WTC11 (cell line): ENCODE results near the gene SLC6A9. TPM values are rescaled to one million over a fixed set of nuclear protein-coding genes. Genes with fewer than 3 reads are reported as not detected.

Experiments used
- ATAC-seq: fragments of 200-7000 bp; cut with Tn5 transposase; 2 replicates; pipeline ENCODE4 v1.10.0; 2021; ENCODE audit warnings: mild to moderate bottlenecking, moderate library complexity
- CTCF ChIA-PET: fragments of 300-600 bp; sonication (Branson Sonifier 250); formaldehyde crosslinking; loops from one replicate; lab custom pipeline; 2021; ENCODE audit warnings: antibody characterized with exemption; lab: Charles Lee
- POLR2A ChIA-PET: fragments of 350-600 bp; sonication (Branson Sonifier 250); formaldehyde crosslinking; loops from one replicate; lab custom pipeline; 2021; ENCODE audit warnings: antibody characterized with exemption; lab: Charles Lee
- DNase-seq: peaks from one replicate; pipeline ENCODE4 v3.0.0; 2021; ENCODE audit warnings: low spot score
- H3K27ac Mint-ChIP-seq: 2 replicates; pipeline ENCODE4 v1.8.0; 2021; ENCODE audit warnings: mixed read lengths
- H3K27me3 Mint-ChIP-seq: 2 replicates; pipeline ENCODE4 v1.8.0; 2021; ENCODE audit warnings: low read depth, mild to moderate bottlenecking, moderate library complexity, mixed read lengths
- H3K36me3 Mint-ChIP-seq: 2 replicates; pipeline ENCODE4 v1.8.0; 2021; ENCODE audit warnings: mixed read lengths
- H3K4me1 Mint-ChIP-seq: 2 replicates; pipeline ENCODE4 v1.8.0; 2022; ENCODE audit warnings: mixed read lengths
- H3K4me3 Mint-ChIP-seq: 2 replicates; pipeline ENCODE4 v1.8.0; 2021; ENCODE audit warnings: mild to moderate bottlenecking, moderate library complexity, mixed read lengths
- H3K9me3 Mint-ChIP-seq: 2 replicates; pipeline ENCODE4 v1.8.0; 2021; ENCODE audit warnings: mixed read lengths
- AFF4 ChIP-seq: sonication (generic); formaldehyde crosslinking; IDR thresholded peaks from 2 replicates; pipeline ENCODE4 v1.8.1; 2023; ENCODE audit warnings: mild to moderate bottlenecking, missing genetic modification reagents, borderline replicate concordance
- AR ChIP-seq: fragments of 250-450 bp; sonication (Bioruptor Pico); IDR thresholded peaks from 2 replicates; pipeline ENCODE4 v1.9.0; 2021; ENCODE audit warnings: mild to moderate bottlenecking
- HMGA2 ChIP-seq: fragments of 250-450 bp; sonication (Bioruptor Pico); IDR thresholded peaks from 2 replicates; pipeline ENCODE4 v1.4.0; 2021; ENCODE audit warnings: mild to moderate bottlenecking, moderate library complexity
- MYBL2 ChIP-seq: sonication (generic); formaldehyde crosslinking; IDR thresholded peaks from 2 replicates; pipeline ENCODE4 v1.8.1; 2023; ENCODE audit warnings: mild to moderate bottlenecking, moderate library complexity, missing genetic modification reagents
- NFYB ChIP-seq: sonication (generic); formaldehyde crosslinking; conservative IDR thresholded peaks from 2 replicates; pipeline ENCODE4 v1.8.0; 2022; ENCODE audit warnings: low read depth, missing genetic modification reagents
- PRRX2 ChIP-seq: fragments of 250-450 bp; sonication (Bioruptor Pico); IDR thresholded peaks from 2 replicates; pipeline ENCODE4 v1.8.0; 2021; ENCODE audit warnings: mild to moderate bottlenecking
- RORB ChIP-seq: fragments of 250-450 bp; sonication (Bioruptor Pico); IDR thresholded peaks from 2 replicates; pipeline ENCODE4 v1.9.0; 2021; ENCODE audit warnings: mild to moderate bottlenecking
- STAT6 ChIP-seq: sonication (generic); formaldehyde crosslinking; conservative IDR thresholded peaks from 2 replicates; pipeline ENCODE4 v1.8.1; 2023; ENCODE audit warnings: mild to moderate bottlenecking, low read depth, missing genetic modification reagents, moderate library complexity
- TEAD1 ChIP-seq: sonication (generic); formaldehyde crosslinking; IDR thresholded peaks from 2 replicates; pipeline ENCODE4 v1.8.0; 2022; ENCODE audit warnings: mild to moderate bottlenecking, missing genetic modification reagents
- USF1 ChIP-seq: sonication (generic); formaldehyde crosslinking; IDR thresholded peaks from 2 replicates; pipeline ENCODE4 v1.8.0; 2022; ENCODE audit warnings: mild to moderate bottlenecking, missing genetic modification reagents
- ZNF219 ChIP-seq: sonication (generic); formaldehyde crosslinking; IDR thresholded peaks from 2 replicates; pipeline ENCODE4 v1.8.0; 2023; ENCODE audit warnings: missing genetic modification reagents, mild to moderate bottlenecking, borderline replicate concordance
- ZNF232 ChIP-seq: sonication (generic); formaldehyde crosslinking; IDR thresholded peaks from 2 replicates; pipeline ENCODE4 v1.8.0; 2022; ENCODE audit warnings: mild to moderate bottlenecking, missing genetic modification reagents
- ZNF532 ChIP-seq: fragments of 250-450 bp; sonication (Bioruptor Pico); IDR thresholded peaks from 2 replicates; pipeline ENCODE4 v1.9.0; 2021; ENCODE audit warnings: mild to moderate bottlenecking, borderline replicate concordance
- total RNA-seq: library from RNA; stranded (reverse); gene quantifications from 3 replicates; pipeline ENCODE4 v1.2.3, GENCODE V29; 2021
- TF ChIP-seq, protein P1 (sequence below): sonication (generic); formaldehyde crosslinking; conservative IDR thresholded peaks from 2 replicates; pipeline ENCODE4 v1.8.1; 2022; ENCODE audit warnings: mild to moderate bottlenecking, missing genetic modification reagents
- TF ChIP-seq, protein P2 (sequence below): sonication (generic); formaldehyde crosslinking; IDR thresholded peaks from 2 replicates; pipeline ENCODE4 v1.8.1; 2023; ENCODE audit warnings: mild to moderate bottlenecking, missing genetic modification reagents

Gene SLC6A9
- total RNA-seq, 1 experiment from 2014 or later = 14.4 TPM

- H3K27ac Mint-ChIP-seq = no peak overlapping the region
- H3K4me3 Mint-ChIP-seq = no peak overlapping the region
- no peak for DNase-seq
- POLR2A ChIA-PET = no interaction called here
- peaks cover 8% of the 10 kb centered on the region; the same call in 1 of the 2 replicates for H3K36me3 Mint-ChIP-seq
- TF ChIP-seq TEAD1 = no peak
- TF ChIP-seq AFF4 (CRISPR knock-in tag) = no peak
- TF ChIP-seq STAT6 (CRISPR knock-in tag) = no peak
- TF ChIP-seq AR (CRISPR knock-in tag) = no peak
- no peak for TF ChIP-seq NFYB (CRISPR knock-in tag)
- TF ChIP-seq, protein P1, sequence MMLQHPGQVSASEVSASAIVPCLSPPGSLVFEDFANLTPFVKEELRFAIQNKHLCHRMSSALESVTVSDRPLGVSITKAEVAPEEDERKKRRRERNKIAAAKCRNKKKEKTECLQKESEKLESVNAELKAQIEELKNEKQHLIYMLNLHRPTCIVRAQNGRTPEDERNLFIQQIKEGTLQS (CRISPR knock-in tag) = no peak
- no peak for TF ChIP-seq ZNF232 (CRISPR knock-in tag)
- no peak for TF ChIP-seq HMGA2 (CRISPR knock-in tag)
- no peak for TF ChIP-seq ZNF219
- no peaks in the 10 kb centered on the region for H3K27me3 Mint-ChIP-seq
- CTCF ChIA-PET = no interaction called here
- H3K9me3 Mint-ChIP-seq = no peaks in the 10 kb centered on the region
- H3K4me1 Mint-ChIP-seq = no peaks in the 10 kb centered on the region
- no peak for ATAC-seq
These were observed 69.6 kb downstream of the SLC6A9 start for GRCh38 chr1:43961692-43962091.

- no peaks in the 10 kb centered on the region for H3K27me3 Mint-ChIP-seq
- no peaks in the 10 kb centered on the region for H3K4me1 Mint-ChIP-seq
- DNase-seq (no peak), ATAC-seq (no peak)
- H3K36me3 Mint-ChIP-seq = peaks cover 8% of the 10 kb centered on the region; the same call in 1 of the 2 replicates
- POLR2A ChIA-PET = no interaction called here
- H3K4me3 Mint-ChIP-seq = no peak overlapping the region
- no peaks in the 10 kb centered on the region for H3K9me3 Mint-ChIP-seq
- CTCF ChIA-PET = no interaction called here
- H3K27ac Mint-ChIP-seq = no peak overlapping the region
- TF ChIP-seq USF1 (CRISPR knock-in tag) (no peak), STAT6 (CRISPR knock-in tag) (no peak), MYBL2 (CRISPR knock-in tag) (no peak), ZNF532 (CRISPR knock-in tag) (no peak), HMGA2 (CRISPR knock-in tag) (no peak), PRRX2 (no peak), RORB (CRISPR knock-in tag) (no peak)
- TF ChIP-seq, protein P2, sequence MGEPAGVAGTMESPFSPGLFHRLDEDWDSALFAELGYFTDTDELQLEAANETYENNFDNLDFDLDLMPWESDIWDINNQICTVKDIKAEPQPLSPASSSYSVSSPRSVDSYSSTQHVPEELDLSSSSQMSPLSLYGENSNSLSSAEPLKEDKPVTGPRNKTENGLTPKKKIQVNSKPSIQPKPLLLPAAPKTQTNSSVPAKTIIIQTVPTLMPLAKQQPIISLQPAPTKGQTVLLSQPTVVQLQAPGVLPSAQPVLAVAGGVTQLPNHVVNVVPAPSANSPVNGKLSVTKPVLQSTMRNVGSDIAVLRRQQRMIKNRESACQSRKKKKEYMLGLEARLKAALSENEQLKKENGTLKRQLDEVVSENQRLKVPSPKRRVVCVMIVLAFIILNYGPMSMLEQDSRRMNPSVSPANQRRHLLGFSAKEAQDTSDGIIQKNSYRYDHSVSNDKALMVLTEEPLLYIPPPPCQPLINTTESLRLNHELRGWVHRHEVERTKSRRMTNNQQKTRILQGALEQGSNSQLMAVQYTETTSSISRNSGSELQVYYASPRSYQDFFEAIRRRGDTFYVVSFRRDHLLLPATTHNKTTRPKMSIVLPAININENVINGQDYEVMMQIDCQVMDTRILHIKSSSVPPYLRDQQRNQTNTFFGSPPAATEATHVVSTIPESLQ (CRISPR knock-in tag) = no peak
These were observed 70.5 kb downstream of the SLC6A9 start for GRCh38 chr1:43960798-43961197.
